Bone marrow (tissue), 2 donors: ENCODE measurements around the gene ASIC1.
A peak's percentile ranks its signal among the peaks of the same experiment; 100 is the strongest.
"Not testable (repeated sequence)": the region's sequence is repeated elsewhere in the genome, so short reads cannot be mapped to it uniquely, and the experiment has no call there.

ENCODE experiments used
- DNase-seq, 2 donors: peaks; one replicate each; lab custom pipeline; 2025; lab: John Stamatoyannopoulos, UW

ASIC1 gene

DNA sequence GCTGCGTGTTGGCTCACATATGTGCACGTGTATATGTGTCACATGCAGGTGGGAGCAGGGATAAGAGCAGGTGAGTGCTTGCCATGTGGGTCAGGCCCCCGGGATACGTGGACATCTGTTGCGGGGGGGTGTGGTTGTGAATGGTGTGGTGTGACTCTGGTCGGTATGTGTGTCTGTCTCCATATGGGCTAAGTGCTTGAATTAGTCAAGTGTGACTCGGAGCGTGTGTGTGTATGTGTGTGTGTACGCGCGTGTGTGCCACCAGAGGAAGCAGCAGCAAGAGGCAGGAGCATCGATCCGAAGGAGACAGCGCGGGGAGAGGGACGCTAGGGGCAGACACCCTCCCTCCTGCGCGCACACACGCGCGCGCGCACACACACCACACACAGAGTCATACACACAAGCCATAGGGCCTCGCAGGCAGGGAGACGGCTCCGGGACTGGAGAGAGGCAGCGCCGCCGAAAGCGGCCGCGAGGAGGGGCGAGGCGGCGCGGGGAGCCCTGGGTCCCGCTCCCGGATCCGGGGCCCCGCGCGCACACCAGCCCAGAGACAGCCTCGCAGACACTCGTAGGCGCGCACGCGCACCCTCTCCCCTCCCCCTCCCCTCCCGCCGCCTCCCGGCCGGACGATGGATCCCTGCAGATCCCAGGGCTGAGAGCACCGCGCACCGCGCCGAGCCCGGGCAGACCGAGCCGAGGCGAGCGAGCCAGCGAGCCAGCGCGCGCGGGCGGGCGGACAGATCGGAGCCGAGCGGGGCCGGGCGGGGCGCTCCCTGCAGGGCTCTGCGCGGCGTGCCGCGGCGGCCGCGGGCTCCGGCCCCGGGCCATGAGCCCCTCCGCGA lies at the start of gene ASIC1:
Gene ASIC1 (plus strand): TSS at position 597 of the 842 bp plus-strand sequence. CDS start 1,171 bp downstream, outside the sequence.
- DNase-seq, result no peak

DNA sequence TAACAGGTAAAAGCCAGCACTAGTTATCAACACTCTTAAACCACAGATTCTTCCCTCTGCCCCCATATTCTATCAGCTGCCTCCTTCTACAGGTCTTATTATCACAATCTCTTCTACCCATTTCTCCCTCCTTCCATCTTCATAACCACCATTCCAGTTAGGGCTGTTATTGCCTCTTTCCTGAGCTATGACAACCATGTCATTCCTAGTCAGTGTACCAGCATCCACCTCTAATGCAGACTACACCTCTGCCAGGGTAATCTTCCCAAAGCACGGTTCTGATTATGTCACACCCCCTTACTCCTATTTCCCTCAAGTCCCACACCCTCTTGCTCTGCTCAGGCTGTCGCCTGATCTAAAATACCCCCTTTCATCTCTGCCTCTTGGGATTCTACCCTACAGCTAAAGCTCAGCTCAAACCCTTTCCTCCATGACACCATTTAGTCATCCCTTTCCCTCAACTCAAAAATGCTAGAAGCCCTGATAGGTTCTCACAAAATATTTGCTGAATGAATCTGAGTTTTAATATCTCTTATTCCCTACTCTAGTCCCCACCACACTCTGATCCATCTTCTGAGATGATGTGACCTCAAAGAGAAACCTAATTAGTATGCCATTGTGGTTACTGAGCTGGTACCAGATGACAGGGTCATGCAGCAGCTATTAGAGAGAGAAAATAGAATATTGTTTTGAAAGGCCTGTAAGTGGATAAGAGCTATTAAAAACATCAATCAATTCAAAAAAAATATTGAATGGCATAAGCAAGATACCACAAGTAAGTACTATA lies 43.8 kb upstream of the ASIC1 start:
- DNase-seq, result no peak

DNA sequence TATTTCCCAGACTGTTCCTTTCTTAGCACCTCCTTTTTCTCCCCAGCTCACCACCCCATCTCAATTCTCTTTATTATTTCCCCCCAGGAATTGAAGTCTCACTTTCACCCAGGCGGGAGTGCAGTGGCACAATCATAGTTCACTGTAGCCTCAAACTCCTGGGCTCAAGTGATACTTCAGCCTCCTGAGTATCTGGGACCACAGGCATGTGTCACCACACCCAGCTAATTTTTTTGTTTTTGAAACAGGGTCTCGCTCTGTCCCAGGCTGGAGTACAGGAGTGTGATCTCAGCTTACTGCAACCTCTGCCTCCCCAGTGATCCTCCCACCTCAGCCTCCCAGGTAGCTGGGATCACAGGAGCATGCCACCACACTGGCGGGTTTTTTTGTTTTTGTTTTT lies 43.1 kb upstream of the ASIC1 start:
- DNase-seq, result no peak

GRCh38 chr12:50016501-50017475 lies 40.6 kb upstream of the ASIC1 start:
- no peak for DNase-seq

GRCh38 chr12:50017641-50018040 lies 39.8 kb upstream of the ASIC1 start:
- no peak for DNase-seq

DNA sequence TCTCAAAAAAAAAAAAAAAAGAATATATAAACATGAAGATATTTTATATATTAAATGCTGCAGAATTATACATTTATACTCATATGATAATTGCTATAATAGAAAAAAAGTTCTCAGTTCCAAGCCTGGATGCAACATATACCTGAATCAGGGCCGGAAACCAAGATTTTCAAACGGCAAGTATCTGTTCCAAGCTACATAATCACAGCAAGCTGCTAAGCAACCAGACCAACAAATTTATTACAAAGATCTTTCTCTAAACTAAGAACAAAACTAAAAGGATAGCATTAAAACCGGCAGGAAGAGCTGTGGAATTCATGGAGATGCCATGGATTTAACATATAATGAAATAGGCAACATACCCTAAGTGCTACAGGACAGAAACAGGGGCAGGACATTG lies 39.2 kb upstream of the ASIC1 start:
- no peak for DNase-seq

GRCh38 chr12:50018968-50019367 lies 38.4 kb upstream of the ASIC1 start:
- DNase-seq, result no peak

DNA sequence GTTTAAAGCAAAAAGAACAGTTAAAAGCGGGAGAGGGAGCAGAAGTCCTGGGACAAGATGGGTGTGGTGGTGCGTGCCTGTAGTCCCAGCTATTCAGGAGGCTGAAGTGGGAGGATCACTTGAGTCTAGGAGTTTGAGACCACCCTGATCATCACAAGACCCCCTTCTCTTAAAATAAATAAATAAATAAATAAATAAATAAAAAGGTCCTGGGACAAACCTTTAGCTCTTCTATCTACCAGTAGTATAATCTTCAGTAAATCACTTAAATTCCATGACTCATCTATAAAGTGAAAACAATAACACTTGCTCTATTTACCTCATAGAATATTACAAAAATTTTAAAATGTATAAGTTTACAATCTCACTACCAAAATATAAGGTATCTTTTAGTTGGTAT lies 37.9 kb upstream of the ASIC1 start:
- no peak for DNase-seq

DNA sequence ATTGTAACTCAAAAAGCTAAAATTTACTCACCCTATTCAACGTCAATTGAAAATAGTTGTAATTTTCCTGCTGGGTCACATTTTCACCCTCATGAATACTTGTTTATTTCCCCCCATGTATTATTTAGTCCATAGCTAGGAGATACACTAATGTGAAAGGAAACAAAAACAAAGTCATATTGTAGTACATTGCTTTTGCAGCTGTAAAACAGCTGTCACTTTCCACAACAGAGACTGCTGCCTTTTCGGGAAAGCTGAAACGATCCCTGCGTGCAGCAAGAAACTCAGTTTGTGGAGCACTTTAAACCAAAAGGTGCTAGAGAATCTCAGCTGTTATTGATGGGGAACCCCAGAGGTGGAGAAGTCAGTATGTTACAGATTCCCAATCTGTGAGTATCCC lies 36.4 kb upstream of the ASIC1 start:
- no peak for DNase-seq

GRCh38 chr12:50022903-50023302 lies 34.5 kb upstream of the ASIC1 start:
- no peak for DNase-seq

DNA sequence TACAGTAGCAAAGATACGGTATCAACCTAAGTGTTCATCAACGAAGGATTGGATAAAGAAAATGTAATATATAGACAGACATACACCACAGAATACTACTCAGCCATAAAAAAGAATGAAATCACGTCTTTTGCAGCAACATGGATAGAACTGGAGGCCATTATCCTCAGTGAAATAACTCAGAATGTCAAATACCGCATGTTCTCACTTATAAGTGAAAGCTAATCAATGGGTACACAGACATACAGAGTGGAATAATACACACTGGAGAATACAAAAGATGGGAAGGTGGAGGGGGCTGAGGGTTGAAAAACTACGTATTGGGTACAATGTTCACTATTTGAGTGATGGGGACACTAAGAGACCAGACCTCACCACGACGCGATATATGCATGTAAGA lies 33.2 kb upstream of the ASIC1 start:
- DNase-seq, result no peak

- DNase-seq, result no peak
Observed at GRCh38 chr12:50024805-50025186, 32.6 kb upstream of the ASIC1 start.

DNA sequence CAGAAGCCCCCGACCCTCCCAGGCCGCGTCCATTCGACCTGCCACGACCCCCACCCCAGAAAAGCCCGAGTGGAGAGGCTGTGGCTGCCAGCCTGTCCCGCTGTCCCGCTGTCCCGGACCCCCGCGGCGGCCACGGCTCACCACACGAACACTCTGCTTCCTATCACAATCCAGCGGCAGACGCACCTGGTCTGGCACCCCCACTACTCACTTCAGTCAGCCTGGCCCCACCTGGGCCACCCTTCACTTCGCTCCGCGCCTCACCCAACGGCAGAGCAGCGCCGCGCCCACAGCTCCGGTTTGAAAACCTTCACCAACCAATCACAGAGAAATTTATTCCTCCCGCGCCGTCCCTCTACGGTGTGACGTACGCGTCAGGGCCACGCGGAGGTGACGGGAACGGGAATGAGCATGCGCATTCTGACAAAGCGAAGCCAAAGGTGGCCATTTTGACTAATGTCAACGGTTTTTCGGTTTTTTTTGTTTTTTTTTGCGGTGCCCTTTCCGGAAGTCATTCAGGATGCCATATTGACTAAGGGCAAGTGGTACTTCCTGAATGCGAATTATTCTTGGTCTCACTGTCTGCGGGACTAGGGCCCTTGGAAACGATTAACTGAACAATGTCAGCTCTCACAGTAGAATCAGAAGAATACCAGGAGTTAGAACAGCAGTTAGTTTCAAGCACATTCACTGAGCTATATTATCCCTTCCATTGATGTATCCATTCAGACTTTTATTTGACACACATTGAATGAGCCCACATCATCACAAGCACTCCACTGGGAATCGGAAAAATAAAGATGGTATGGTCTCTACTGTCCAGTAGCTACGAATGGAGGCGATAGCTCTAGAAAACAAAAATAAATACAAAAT lies 32.0 kb upstream of the ASIC1 start, which contains the start of gene RACGAP1:
Gene RACGAP1 (minus strand): TSS at position 308 of the 873 bp plus-strand sequence. CDS start 8,779 bp downstream, outside the sequence.
- peak; percentile 66 to 96 for DNase-seq

DNA sequence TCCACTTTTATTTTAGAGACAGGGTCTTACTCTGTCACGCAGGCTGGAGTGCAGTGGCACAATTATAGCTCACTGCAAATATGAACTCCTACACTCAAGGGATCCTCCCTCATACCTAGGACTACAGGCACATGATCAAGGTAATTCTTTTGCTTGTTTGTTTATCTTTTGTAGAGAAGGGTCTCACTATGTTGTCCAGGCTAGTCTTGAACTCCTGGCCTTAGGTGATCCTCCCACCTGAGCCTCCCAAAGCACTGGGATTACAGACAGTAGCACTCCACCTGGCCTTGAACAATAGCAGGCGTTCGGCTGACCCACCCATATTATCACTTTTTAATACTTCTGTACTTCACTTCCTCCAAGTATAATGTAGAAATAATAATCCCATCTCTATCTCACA lies 30.7 kb upstream of the ASIC1 start:
- DNase-seq, result no peak

- DNase-seq, result not testable (repeated sequence)
Observed at GRCh38 chr12:50030449-50030848, 26.9 kb upstream of the ASIC1 start.

- DNase-seq, result no peak
Observed at GRCh38 chr12:50032515-50032853, 24.9 kb upstream of the ASIC1 start.

DNA sequence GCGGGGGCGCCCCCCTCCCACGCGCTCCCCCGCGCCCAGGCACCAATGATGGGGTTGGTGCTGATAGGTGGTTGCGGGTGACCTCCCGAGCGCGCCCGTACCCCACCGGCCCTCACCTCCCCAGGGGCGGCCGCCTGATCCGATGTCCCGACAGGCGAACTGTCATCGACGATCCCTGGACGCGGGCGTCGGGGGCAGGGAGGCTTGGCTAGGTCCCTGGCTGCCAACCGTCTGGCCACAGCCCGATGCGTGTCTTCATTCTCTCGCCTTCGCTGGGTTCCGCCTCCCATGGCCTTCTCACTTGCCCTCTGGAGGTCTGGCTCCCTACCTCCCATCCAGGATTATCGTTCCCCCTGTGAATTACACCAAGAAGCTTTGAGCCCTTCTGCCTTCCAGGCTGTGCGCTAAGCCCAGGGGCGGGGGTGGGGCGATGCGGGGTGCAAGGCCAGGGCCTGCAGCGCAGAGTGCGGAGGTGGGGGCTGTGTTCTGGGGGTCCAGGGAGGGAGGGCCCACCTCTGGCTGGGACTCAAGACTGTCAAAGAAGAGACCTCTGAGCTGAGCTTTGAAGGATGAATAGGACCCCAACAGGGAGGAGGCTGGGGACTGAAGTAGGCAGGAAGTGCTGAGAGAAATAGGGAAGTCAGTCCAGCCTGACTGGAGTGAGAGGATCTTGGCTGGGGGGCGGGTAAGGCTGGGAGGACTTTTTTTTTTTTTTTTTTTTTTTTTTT lies 24.4 kb upstream of the ASIC1 start:
- peak; percentile 44 to 84 for DNase-seq

- no peak for DNase-seq
Observed at GRCh38 chr12:50038336-50038735, 19.1 kb upstream of the ASIC1 start.

- peak; percentile 33 to 68 for DNase-seq
Observed at GRCh38 chr12:50039151-50039835, 18.1 kb upstream of the ASIC1 start.

DNA sequence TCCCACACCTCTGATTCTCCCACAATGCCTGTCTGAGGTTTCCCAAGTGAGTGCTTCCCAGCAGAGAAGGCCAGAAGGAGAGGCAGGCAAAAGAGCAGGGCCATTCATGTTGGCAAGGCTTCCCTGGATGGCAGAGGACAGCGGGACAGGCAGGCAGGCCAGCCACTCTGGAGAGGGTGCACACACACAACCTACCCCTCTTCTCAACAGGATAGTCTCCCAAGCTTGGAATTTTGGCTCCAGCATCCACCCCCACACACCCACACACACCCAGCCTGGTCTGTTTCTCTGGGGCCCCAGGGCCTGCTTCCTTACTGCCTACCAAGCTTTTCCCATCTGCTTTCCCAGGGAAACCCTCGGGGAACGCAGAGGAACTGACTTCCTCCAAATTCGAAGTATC lies 16.7 kb upstream of the ASIC1 start:
- DNase-seq, result no peak
